Right renal pelvis (tissue), 4 donors: Measurements from ENCODE around the gene PDE5A. TPM values are rescaled to one million over a fixed set of nuclear protein-coding genes. Genes with fewer than 3 reads are reported as not detected.
"Not testable (repeated sequence)": the region's sequence is repeated elsewhere in the genome, so short reads cannot be mapped to it uniquely, and the experiment has no call there.

Experiments used
- DNase-seq, 4 donors: peaks; one replicate each; pipeline ENCODE4 v3.0.0-alpha.2; 2013; ENCODE audit warnings: low read depth in 4 of 4, low spot score in 3 of 4, missing footprints in 1 of 4
- polyA plus RNA-seq, 4 donors: library from polyadenylated mRNA; unstranded; fragments of 120-200 nt; gene quantifications; one replicate each; pipeline ENCODE4 v1.2.1, GENCODE V29; 2013; ENCODE audit not compliant: insufficient read length in 4 of 4

Gene PDE5A
- polyA plus RNA-seq, 4 donors, result 40.5 to 54.4 (median 50.2) TPM

DNA sequence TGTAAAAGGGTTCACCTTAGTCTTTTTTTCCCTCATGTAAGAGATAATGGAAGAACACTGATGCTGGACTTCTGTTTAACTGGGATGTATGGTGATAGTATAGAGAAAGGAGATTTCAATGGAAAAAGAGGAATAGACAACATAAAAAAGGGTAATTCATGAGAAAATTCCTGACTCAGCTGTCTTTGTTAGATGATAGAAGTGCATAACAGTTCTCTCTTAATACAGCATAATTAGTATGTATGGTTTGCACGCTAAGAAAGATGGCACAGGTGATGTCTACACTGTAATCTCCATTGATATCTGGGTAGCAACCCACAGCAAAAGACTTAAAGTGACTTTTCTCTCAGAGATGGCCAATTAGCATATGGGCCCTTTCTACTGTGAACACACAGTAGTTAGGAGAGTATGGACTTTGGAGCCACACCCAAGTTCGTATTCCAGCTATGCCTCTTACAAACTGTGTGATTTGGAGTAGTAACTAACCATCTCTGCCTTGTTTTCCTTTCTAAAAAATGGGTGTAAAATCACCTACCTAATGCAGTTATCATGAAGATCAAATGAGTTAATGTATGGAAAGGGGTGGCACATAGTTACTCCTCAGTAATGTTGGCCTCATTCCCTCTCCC lies 149.3 kb downstream of the PDE5A start:
- DNase-seq, result no peak

GRCh38 chr4:119478446-119479179 lies 150.0 kb downstream of the PDE5A start:
- DNase-seq, result peak in 1 of 4 donors; percentile 5

DNA sequence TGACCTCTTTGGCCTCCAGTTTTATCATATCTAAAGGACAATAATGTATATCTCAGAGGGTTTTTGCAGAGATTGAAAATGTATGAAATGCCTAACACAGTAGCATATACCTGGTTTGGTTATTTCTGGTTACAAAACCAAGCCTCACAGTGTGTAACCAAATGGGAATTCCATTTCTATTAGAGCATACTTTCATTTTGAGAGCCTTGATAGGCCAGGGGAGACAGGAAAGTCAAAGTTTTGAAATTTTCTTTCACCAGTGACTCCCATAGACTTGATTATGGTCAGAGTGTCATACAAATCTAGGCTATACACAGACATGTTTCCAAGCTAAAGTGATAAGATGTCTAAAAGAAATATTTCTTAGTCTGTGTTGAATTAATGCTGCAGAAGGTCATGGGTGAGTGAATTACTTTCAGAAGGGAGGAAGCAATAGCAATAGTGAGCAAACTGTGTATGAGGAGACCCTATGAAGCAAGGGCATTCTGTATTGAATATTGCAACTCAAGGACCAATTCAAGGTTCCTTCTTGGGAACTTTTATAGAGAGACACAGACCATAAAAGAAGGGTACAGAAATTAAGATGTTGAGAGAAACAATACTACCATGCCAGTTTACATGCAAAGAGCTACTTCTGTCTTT lies 151.1 kb downstream of the PDE5A start:
- no peak for DNase-seq

DNA sequence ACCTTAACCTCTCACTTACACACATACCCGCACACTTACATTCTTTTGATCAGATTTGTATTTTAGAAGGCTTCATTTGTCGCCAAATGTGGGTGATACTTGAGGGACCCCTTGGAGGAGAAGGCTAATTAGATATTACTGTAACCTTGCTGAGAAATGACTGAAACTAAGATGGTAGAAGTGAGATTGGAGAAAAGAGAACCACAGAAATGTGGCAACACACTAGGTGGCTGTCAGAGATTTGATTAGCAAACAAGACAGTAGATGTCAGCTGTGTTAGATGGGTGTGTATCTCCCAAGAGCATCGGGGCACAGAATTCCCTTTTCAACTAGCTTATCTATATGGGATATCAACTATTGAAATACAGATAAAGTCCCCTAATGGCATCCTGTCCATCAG lies 157.3 kb downstream of the PDE5A start:
- no peak for DNase-seq

DNA sequence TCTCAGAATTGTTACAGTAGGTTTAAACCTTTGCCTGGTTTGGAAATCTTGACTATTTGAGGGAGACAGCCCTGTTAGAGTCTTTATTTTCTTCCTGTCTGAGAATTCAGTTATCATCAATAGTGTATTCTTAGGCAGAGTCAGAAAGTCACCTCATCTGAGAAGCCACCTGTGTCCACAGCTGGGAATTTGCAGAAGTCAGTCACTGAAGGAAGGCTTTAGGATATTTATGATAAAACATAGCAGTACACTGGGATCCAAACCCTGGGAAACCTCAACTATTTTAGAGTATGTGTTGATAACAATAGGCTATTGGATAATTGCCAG lies 157.9 kb downstream of the PDE5A start:
- not testable (repeated sequence) for DNase-seq

- DNase-seq, result not testable (repeated sequence)
These were observed 158.4 kb downstream of the PDE5A start for GRCh38 chr4:119470021-119470736.

GRCh38 chr4:119469039-119469438 lies 159.6 kb downstream of the PDE5A start:
- not testable (repeated sequence) for DNase-seq

- not testable (repeated sequence) for DNase-seq
These were observed 165.9 kb downstream of the PDE5A start for GRCh38 chr4:119462733-119463132.

- not testable (repeated sequence) for DNase-seq
These were observed 172.9 kb downstream of the PDE5A start for GRCh38 chr4:119455734-119456133.

DNA sequence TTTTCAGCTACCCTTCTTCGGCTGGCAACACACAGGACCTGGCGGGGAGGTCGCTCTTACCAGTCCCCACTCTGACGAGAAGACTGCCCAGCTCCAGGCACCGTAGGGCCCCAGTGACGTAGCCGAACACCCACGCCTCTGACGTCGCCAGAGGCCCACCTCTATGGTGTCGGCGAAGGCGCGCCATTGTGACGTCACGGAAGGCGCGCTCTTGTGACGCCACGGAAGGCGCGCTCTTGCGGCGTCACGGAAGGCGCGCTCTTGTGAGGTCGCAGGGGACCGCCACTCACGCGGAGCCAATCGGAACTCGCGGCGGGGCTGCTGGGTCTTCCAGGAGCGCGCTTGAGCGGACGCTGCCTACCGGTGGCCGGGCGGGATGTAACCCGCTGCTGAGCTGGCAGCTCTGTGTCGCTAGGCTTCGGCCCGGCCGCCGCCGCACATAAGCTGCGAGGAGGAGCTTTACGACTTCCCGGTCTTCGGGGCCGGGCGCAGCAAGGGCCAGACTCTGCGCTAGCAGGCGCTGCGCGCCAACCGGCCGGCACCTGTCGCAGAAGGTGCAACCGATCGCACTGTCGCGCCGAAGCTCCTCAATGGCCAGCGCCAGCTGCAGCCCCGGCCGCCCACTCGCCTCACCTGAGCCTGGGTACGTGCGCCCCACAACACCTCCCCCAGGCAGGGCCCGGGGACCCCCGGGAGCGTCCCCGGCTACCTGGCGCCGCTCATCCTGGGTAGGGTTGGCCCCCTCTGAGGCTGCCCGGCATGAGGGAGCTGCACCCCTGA lies 173.9 kb downstream of the PDE5A start:
- DNase-seq, result peak; percentile 88 to 99 (median 90)

DNA sequence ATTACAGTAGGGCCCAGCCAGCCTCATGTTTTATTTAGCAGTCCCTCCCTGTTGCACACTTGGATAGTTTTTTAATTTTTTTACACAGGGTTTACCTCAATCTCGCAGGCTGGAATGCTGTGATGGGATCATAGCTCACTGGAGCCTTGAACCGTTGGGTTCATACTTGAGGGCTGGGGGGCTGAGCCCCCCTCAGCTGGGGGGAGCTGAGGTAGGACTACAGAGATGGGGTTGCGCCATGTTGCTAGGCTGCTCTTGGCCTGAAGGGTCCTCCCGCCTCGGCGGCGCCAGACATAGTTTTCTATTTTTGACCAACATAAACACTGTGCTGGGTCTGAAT lies 174.5 kb downstream of the PDE5A start:
- DNase-seq, result not testable (repeated sequence)

DNA sequence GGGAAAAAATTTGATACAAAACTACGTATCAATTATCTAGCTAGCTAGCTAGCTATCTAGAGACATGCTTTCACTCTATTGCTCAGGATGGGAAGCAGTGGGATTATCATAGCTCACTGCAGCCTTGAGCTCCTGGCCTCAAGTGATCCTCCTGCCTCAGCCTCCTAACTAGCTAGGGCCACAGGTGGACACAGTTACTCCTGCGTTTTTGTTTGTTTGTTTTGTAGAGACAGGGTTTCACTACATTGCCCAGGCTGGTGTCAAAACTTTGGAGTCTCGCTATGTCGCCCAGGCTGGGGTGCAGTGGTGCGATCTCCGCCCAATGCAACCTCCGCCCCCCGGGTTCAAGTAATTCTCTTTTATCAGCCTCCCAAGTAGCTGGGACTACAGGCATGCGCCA lies 175.3 kb downstream of the PDE5A start:
- DNase-seq, result not testable (repeated sequence)

- not testable (repeated sequence) for DNase-seq
These were observed 178.8 kb downstream of the PDE5A start for GRCh38 chr4:119449851-119450250.
